ENCODE measurements around the gene PRR20G. TPM values are rescaled to one million over a fixed set of nuclear protein-coding genes. Genes with fewer than 3 reads are reported as not detected.
"Not testable (repeated sequence)": the region's sequence is repeated elsewhere in the genome, so short reads cannot be mapped to it uniquely, and the experiment has no call there.

The PRR20G gene
- total RNA-seq, 5 donors from 2014 or later (not counting 1 experiment from before 2014, with no cell fraction given), result not detected

- Mint-ChIP-seq H3K27ac (no peak overlapping the region), H3K27me3 (peaks cover 11 to 15% of the 10 kb centered on the region in 2 donors), H3K36me3 (no peaks in the 10 kb centered on the region), H3K4me3 (no peak overlapping the region), H3K9me3 (peaks cover 0 to 11% (median 6%) of the 10 kb centered on the region in 3 donors), H3K4me1 (no peaks in the 10 kb centered on the region)
- no peaks in the 10 kb centered on the region for H3K9me3 ChIP-seq
- no peaks in the 10 kb centered on the region for H3K36me3 ChIP-seq (ENCODE audit: control insufficient read depth in 2 of 2, extremely low read depth in 1 of 2, insufficient read depth in 1 of 2, low read length in 1 of 2)
- H3K4me1 ChIP-seq (ENCODE audit: control insufficient read depth in 1 of 2, extremely low read depth in 1 of 2, insufficient read depth in 2 of 2, low read length in 2 of 2), result no peaks in the 10 kb centered on the region
- ATAC-seq (replicated peaks in 1 of 4) (no peak), DNase-seq (no peak)
- H3K27ac ChIP-seq (ENCODE audit: low read length), result no peak overlapping the region
- ChIA-PET CTCF (interaction anchor here in 1 of 2 donors (0.6 kb wide), 1 partner anchor 39 kb away, joined by 4 read pairs; no protein-coding TSS in a partner anchor), POLR2A (no interaction called here)
- 32% methylated on average over 2 of the region's 4 CpGs for WGBS (ENCODE audit: insufficient coverage)
- peaks cover 0 to 31% of the 10 kb centered on the region in 2 experiments for H3K27me3 ChIP-seq (replicated peaks in 1 of 2; ENCODE audit: control insufficient read depth in 2 of 2, extremely low read depth in 1 of 2, insufficient read depth in 2 of 2, low read length in 1 of 2)
- H3K4me3 ChIP-seq (ENCODE audit: control insufficient read depth in 1 of 2, extremely low read depth in 1 of 2, low read length in 1 of 2), result no peak overlapping the region
Measured at GRCh38 chr3:127320529-127321121, 32.8 kb upstream of the PRR20G start.

- Histone ChIP-seq H3K4me1 (ENCODE audit: control insufficient read depth in 1 of 2, extremely low read depth in 1 of 2, insufficient read depth in 2 of 2, low read length in 2 of 2) (no peaks in the 10 kb centered on the region), H3K27ac (ENCODE audit: low read length) (no peak overlapping the region), H3K36me3 (ENCODE audit: control insufficient read depth in 2 of 2, extremely low read depth in 1 of 2, insufficient read depth in 1 of 2, low read length in 1 of 2) (no peaks in the 10 kb centered on the region), H3K9me3 (no peaks in the 10 kb centered on the region), H3K4me3 (ENCODE audit: control insufficient read depth in 1 of 2, extremely low read depth in 1 of 2, low read length in 1 of 2) (no peak overlapping the region), H3K27me3 (replicated peaks in 1 of 2; ENCODE audit: control insufficient read depth in 2 of 2, extremely low read depth in 1 of 2, insufficient read depth in 2 of 2, low read length in 1 of 2) (peaks cover 0 to 18% of the 10 kb centered on the region in 2 experiments)
- CTCF ChIA-PET, result no interaction called here
- no peak overlapping the region for H3K27ac Mint-ChIP-seq
- DNase-seq, result no peak
- ATAC-seq (replicated peaks in 1 of 4), result no peak
- no peaks in the 10 kb centered on the region for H3K36me3 Mint-ChIP-seq
- H3K4me3 Mint-ChIP-seq, result no peak overlapping the region
- peaks cover 17 to 18% of the 10 kb centered on the region in 2 donors for H3K27me3 Mint-ChIP-seq
- WGBS (ENCODE audit: insufficient coverage), result 77% methylated on average over 5 of the region's 7 CpGs
- POLR2A ChIA-PET, result no interaction called here
- H3K4me1 Mint-ChIP-seq, result no peaks in the 10 kb centered on the region
- peaks cover 0 to 14% (median 10%) of the 10 kb centered on the region in 3 donors for H3K9me3 Mint-ChIP-seq
Measured at GRCh38 chr3:127316685-127317084, 28.8 kb upstream of the PRR20G start.

GRCh38 chr3:127312818-127313217, 25.0 kb upstream of the PRR20G start:
- Histone ChIP-seq H3K27me3 (replicated peaks in 1 of 2; ENCODE audit: control insufficient read depth in 2 of 2, extremely low read depth in 1 of 2, insufficient read depth in 2 of 2, low read length in 1 of 2) (peaks cover 0 to 15% of the 10 kb centered on the region in 2 experiments), H3K9me3 (no peaks in the 10 kb centered on the region), H3K4me1 (ENCODE audit: control insufficient read depth in 1 of 2, extremely low read depth in 1 of 2, insufficient read depth in 2 of 2, low read length in 2 of 2) (no peaks in the 10 kb centered on the region), H3K27ac (ENCODE audit: low read length) (no peak overlapping the region), H3K4me3 (ENCODE audit: control insufficient read depth in 1 of 2, extremely low read depth in 1 of 2, low read length in 1 of 2) (no peak overlapping the region), H3K36me3 (ENCODE audit: control insufficient read depth in 2 of 2, extremely low read depth in 1 of 2, insufficient read depth in 1 of 2, low read length in 1 of 2) (no peaks in the 10 kb centered on the region)
- ChIA-PET POLR2A (interaction anchor here in 1 of 2 donors (0.6 kb wide), 1 partner anchor 7 kb away, joined by 3 read pairs; no protein-coding TSS in a partner anchor), CTCF (no interaction called here)
- DNase-seq (no peak), ATAC-seq (replicated peaks in 1 of 4) (no peak)
- H3K36me3 Mint-ChIP-seq, result no peaks in the 10 kb centered on the region
- no peak overlapping the region for H3K4me3 Mint-ChIP-seq
- no peak overlapping the region for H3K27ac Mint-ChIP-seq
- peaks cover 0 to 6% (median 4%) of the 10 kb centered on the region in 3 donors for H3K9me3 Mint-ChIP-seq
- H3K27me3 Mint-ChIP-seq, result peaks cover 19% of the 10 kb centered on the region in 2 donors
- WGBS (ENCODE audit: insufficient coverage), result no CpG with 5 or more reads among the region's 3 CpGs
- no peaks in the 10 kb centered on the region for H3K4me1 Mint-ChIP-seq

- H3K4me1 ChIP-seq (ENCODE audit: control insufficient read depth in 1 of 2, extremely low read depth in 1 of 2, insufficient read depth in 2 of 2, low read length in 2 of 2); H3K36me3 ChIP-seq (ENCODE audit: control insufficient read depth in 2 of 2, extremely low read depth in 1 of 2, insufficient read depth in 1 of 2, low read length in 1 of 2); POLR2A ChIA-PET; H3K27ac Mint-ChIP-seq; DNase-seq; H3K36me3 Mint-ChIP-seq; H3K4me3 ChIP-seq (ENCODE audit: control insufficient read depth in 1 of 2, extremely low read depth in 1 of 2, low read length in 1 of 2); ATAC-seq (replicated peaks in 1 of 4); H3K4me3 Mint-ChIP-seq; H3K4me1 Mint-ChIP-seq; H3K9me3 Mint-ChIP-seq; CTCF ChIA-PET; H3K27ac ChIP-seq (ENCODE audit: low read length); H3K9me3 ChIP-seq: not testable (repeated sequence)
- H3K27me3 ChIP-seq (replicated peaks in 1 of 2; ENCODE audit: control insufficient read depth in 2 of 2, extremely low read depth in 1 of 2, insufficient read depth in 2 of 2, low read length in 1 of 2), result peaks cover 0 to 20% of the 10 kb centered on the region in 2 experiments
- peaks cover 29 to 31% of the 10 kb centered on the region in 2 donors for H3K27me3 Mint-ChIP-seq
- WGBS (ENCODE audit: insufficient coverage), result 100% methylated on average over 3 of the region's 28 CpGs
Measured at GRCh38 chr3:127308821-127309220, 21.0 kb upstream of the PRR20G start.

- POLR2A ChIA-PET, result no interaction called here
- H3K9me3 ChIP-seq, result no peaks in the 10 kb centered on the region
- H3K36me3 Mint-ChIP-seq, result no peaks in the 10 kb centered on the region
- DNase-seq (no peak), ATAC-seq (replicated peaks in 1 of 4) (no peak)
- H3K4me1 ChIP-seq (ENCODE audit: control insufficient read depth in 1 of 2, extremely low read depth in 1 of 2, insufficient read depth in 2 of 2, low read length in 2 of 2), result no peaks in the 10 kb centered on the region
- H3K4me3 ChIP-seq (ENCODE audit: control insufficient read depth in 1 of 2, extremely low read depth in 1 of 2, low read length in 1 of 2), result no peak overlapping the region
- peaks cover 28 to 29% of the 10 kb centered on the region in 2 donors for H3K27me3 Mint-ChIP-seq
- H3K27ac Mint-ChIP-seq, result no peak overlapping the region
- H3K36me3 ChIP-seq (ENCODE audit: control insufficient read depth in 2 of 2, extremely low read depth in 1 of 2, insufficient read depth in 1 of 2, low read length in 1 of 2), result no peaks in the 10 kb centered on the region
- H3K27me3 ChIP-seq (replicated peaks in 1 of 2; ENCODE audit: control insufficient read depth in 2 of 2, extremely low read depth in 1 of 2, insufficient read depth in 2 of 2, low read length in 1 of 2), result peaks cover 0 to 20% of the 10 kb centered on the region in 2 experiments
- H3K9me3 Mint-ChIP-seq, result peaks cover 0 to 3% (median 3%) of the 10 kb centered on the region in 3 donors
- no peak overlapping the region for H3K4me3 Mint-ChIP-seq
- H3K4me1 Mint-ChIP-seq, result peaks cover 0 to 5% (median 0%) of the 10 kb centered on the region in 3 donors
- CTCF ChIA-PET, result no interaction called here
- WGBS (ENCODE audit: insufficient coverage), result no CpG with 5 or more reads among the region's 4 CpGs
- H3K27ac ChIP-seq (ENCODE audit: low read length), result no peak overlapping the region
Measured at GRCh38 chr3:127307916-127308315, 20.1 kb upstream of the PRR20G start.

GRCh38 chr3:127307112-127307835, 19.4 kb upstream of the PRR20G start:
- WGBS (ENCODE audit: insufficient coverage), result 61% methylated on average over 6 of the region's 10 CpGs
- H3K4me3 Mint-ChIP-seq, result no peak overlapping the region
- DNase-seq, result no peak
- no peak overlapping the region for H3K4me3 ChIP-seq (ENCODE audit: control insufficient read depth in 1 of 2, extremely low read depth in 1 of 2, low read length in 1 of 2)
- H3K27me3 ChIP-seq (replicated peaks in 1 of 2; ENCODE audit: control insufficient read depth in 2 of 2, extremely low read depth in 1 of 2, insufficient read depth in 2 of 2, low read length in 1 of 2), result peaks cover 0 to 20% of the 10 kb centered on the region in 2 experiments
- no peaks in the 10 kb centered on the region for H3K9me3 ChIP-seq
- H3K4me1 ChIP-seq (ENCODE audit: control insufficient read depth in 1 of 2, extremely low read depth in 1 of 2, insufficient read depth in 2 of 2, low read length in 2 of 2), result no peaks in the 10 kb centered on the region
- peaks cover 0 to 3% (median 3%) of the 10 kb centered on the region in 3 donors for H3K9me3 Mint-ChIP-seq
- no peak overlapping the region for H3K27ac Mint-ChIP-seq
- ChIA-PET POLR2A (no interaction called here), CTCF (no interaction called here)
- no peaks in the 10 kb centered on the region for H3K36me3 ChIP-seq (ENCODE audit: control insufficient read depth in 2 of 2, extremely low read depth in 1 of 2, insufficient read depth in 1 of 2, low read length in 1 of 2)
- no peak for ATAC-seq (replicated peaks in 1 of 4)
- H3K36me3 Mint-ChIP-seq, result no peaks in the 10 kb centered on the region
- H3K27ac ChIP-seq (ENCODE audit: low read length), result no peak overlapping the region
- H3K27me3 Mint-ChIP-seq, result peaks cover 24 to 28% of the 10 kb centered on the region in 2 donors
- peaks cover 0 to 5% (median 0%) of the 10 kb centered on the region in 3 donors for H3K4me1 Mint-ChIP-seq

Data from T-cell (primary cell).